Limb (tissue), 2 donors: ENCODE results near the gene TMEM63A.

Experiments used
- DNase-seq, 2 donors: peaks; one replicate each; pipeline ENCODE4 v3.0.0-alpha.2; 2016; ENCODE audit errors: extremely low spot score in 2 of 2

TMEM63A gene

GRCh38 chr1:225868631-225869330, 13.4 kb downstream of the TMEM63A start:
- no peak for DNase-seq

- no peak for DNase-seq
Observed at GRCh38 chr1:225866981-225867380, 15.2 kb downstream of the TMEM63A start.

GRCh38 chr1:225866061-225866837, 15.9 kb downstream of the TMEM63A start:
- no peak for DNase-seq

- no peak for DNase-seq
Observed at GRCh38 chr1:225865514-225865913, 16.7 kb downstream of the TMEM63A start.

- DNase-seq, result no peak
Observed at GRCh38 chr1:225863167-225863566, 19.0 kb downstream of the TMEM63A start.

GRCh38 chr1:225862581-225862950, 19.6 kb downstream of the TMEM63A start:
- no peak for DNase-seq

- DNase-seq, result no peak
Observed at GRCh38 chr1:225861834-225862580, 20.2 kb downstream of the TMEM63A start.

- no peak for DNase-seq
Observed at GRCh38 chr1:225860876-225861441, 21.2 kb downstream of the TMEM63A start.

- DNase-seq, result no peak
Observed at GRCh38 chr1:225860107-225860506, 22.1 kb downstream of the TMEM63A start.

- DNase-seq, result no peak
Observed at GRCh38 chr1:225859151-225859550, 23.0 kb downstream of the TMEM63A start.

GRCh38 chr1:225857256-225857655, 24.9 kb downstream of the TMEM63A start:
- no peak for DNase-seq

- DNase-seq, result no peak
Observed at GRCh38 chr1:225855503-225856300, 26.5 kb downstream of the TMEM63A start.

GRCh38 chr1:225853441-225853840, 28.7 kb downstream of the TMEM63A start:
- no peak for DNase-seq

- DNase-seq, result no peak
Observed at GRCh38 chr1:225852413-225853124, 29.6 kb downstream of the TMEM63A start.

GRCh38 chr1:225851805-225852204, 30.4 kb downstream of the TMEM63A start:
- no peak for DNase-seq

- no peak for DNase-seq
Observed at GRCh38 chr1:225850370-225850769, 31.8 kb downstream of the TMEM63A start.

GRCh38 chr1:225849925-225850324, 32.3 kb downstream of the TMEM63A start:
- DNase-seq, result no peak

GRCh38 chr1:225848030-225848955, 33.9 kb downstream of the TMEM63A start:
- DNase-seq, result no peak

- no peak for DNase-seq
Observed at GRCh38 chr1:225847610-225848009, 34.6 kb downstream of the TMEM63A start.
